H1 (cell line): Measurements from ENCODE around the gene PKNOX1. TPM values are rescaled to one million over a fixed set of nuclear protein-coding genes. Genes with fewer than 3 reads are reported as not detected.

Experiments
- ASH2L ChIP-seq: fragments of 200-600, 300-600 bp; sonication (generic); IDR thresholded peaks from one replicate; pipeline ENCODE4 v1.7.1; 2017; ENCODE audit warnings: low read length
- BCL11A ChIP-seq, 2 experiments: IDR thresholded peaks; one replicate each; pipeline ENCODE4 v1.6.1; 2011; ENCODE audit warnings: low read depth in 2 of 2, low read length in 2 of 2, mild to moderate bottlenecking in 2 of 2
- CBX5 ChIP-seq: fragments of 300-800, 300-1000 bp; sonication (generic); IDR thresholded peaks from 2 replicates; pipeline ENCODE4 v1.7.1; 2016; ENCODE audit warnings: antibody characterized with exemption, low read length, low read depth
- CBX8 ChIP-seq: fragments of 300-800, 300-1000 bp; sonication (generic); IDR thresholded peaks from 2 replicates; pipeline ENCODE4 v1.7.1; 2016; ENCODE audit warnings: low read depth, low read length, borderline replicate concordance
- CEBPB ChIP-seq: IDR thresholded peaks from 2 replicates; pipeline ENCODE4 v1.6.1; 2012; ENCODE audit warnings: low read depth, low read length
- CHD1 ChIP-seq: IDR thresholded peaks from 2 replicates; pipeline ENCODE4 v1.6.1; 2012; ENCODE audit warnings: low read depth, low read length, improper control_type of control experiment
- EGR1 ChIP-seq: IDR thresholded peaks from 2 replicates; pipeline ENCODE4 v1.6.1; 2011; ENCODE audit warnings: low read depth, low read length, borderline replicate concordance
- EZH2 ChIP-seq: fragments of 200-600 bp; sonication (generic); IDR thresholded peaks from 2 replicates; pipeline ENCODE4 v1.7.1; 2012; ENCODE audit warnings: low read depth, mild to moderate bottlenecking, moderate library complexity, low read length, inconsistent platforms; ENCODE audit not compliant: severe bottlenecking
- FOSL1 ChIP-seq: IDR thresholded peaks from 2 replicates; pipeline ENCODE4 v1.6.1; 2011; ENCODE audit warnings: mild to moderate bottlenecking, low read depth, low read length, moderate library complexity; ENCODE audit not compliant: insufficient read depth
- HDAC6 ChIP-seq: IDR thresholded peaks from one replicate; pipeline ENCODE4 v1.7.1; 2012; ENCODE audit warnings: low read depth, mild to moderate bottlenecking, inconsistent platforms, low read length, moderate library complexity
- JUND ChIP-seq: IDR thresholded peaks from 2 replicates; pipeline ENCODE4 v1.6.1; 2011; ENCODE audit warnings: mild to moderate bottlenecking, improper control_type of control experiment, low read length
- KDM5A ChIP-seq: fragments of 200-600 bp; IDR thresholded peaks from 2 replicates; pipeline ENCODE4 v1.7.1; 2012; ENCODE audit warnings: mild to moderate bottlenecking, low read length, inconsistent platforms, mixed read lengths
- MAFK ChIP-seq: IDR thresholded peaks from 2 replicates; pipeline ENCODE4 v1.6.1; 2012; ENCODE audit warnings: low read depth, mild to moderate bottlenecking, improper control_type of control experiment, low read length
- NANOG ChIP-seq: IDR thresholded peaks from 2 replicates; pipeline ENCODE4 v1.6.1; 2011; ENCODE audit warnings: low read length, low read depth, mild to moderate bottlenecking, inconsistent platforms; ENCODE audit not compliant: insufficient read depth, poor library complexity, severe bottlenecking
- PHF8 ChIP-seq: fragments of 200-600 bp; sonication (generic); conservative IDR thresholded peaks from 2 replicates; pipeline ENCODE4 v1.7.1; 2012; ENCODE audit warnings: low read depth, mild to moderate bottlenecking, inconsistent platforms, low read length, moderate library complexity
- POU5F1 ChIP-seq: IDR thresholded peaks from 2 replicates; pipeline ENCODE4 v1.6.1; 2011; ENCODE audit warnings: low read depth, mild to moderate bottlenecking, low read length, moderate library complexity
- RNF2 ChIP-seq: fragments of 200-900, 300-1000 bp; sonication (generic); IDR thresholded peaks from 2 replicates; pipeline ENCODE4 v1.7.1; 2016; ENCODE audit warnings: borderline replicate concordance, low read depth, mild to moderate bottlenecking, antibody characterized with exemption, low read length; ENCODE audit not compliant: poor library complexity, severe bottlenecking; ENCODE audit errors: missing control alignments
- SP4 ChIP-seq: IDR thresholded peaks from 2 replicates; pipeline ENCODE4 v1.6.1; 2012; ENCODE audit warnings: low read length, inconsistent platforms
- polyA plus RNA-seq, 7 experiments: library from polyadenylated mRNA; depleted of rRNA in 3 of 7; stranded (reverse) in 5 of 7; unstranded in 2 of 7; fragments of >200 nt in 5 of 7; fragments of 200-250 nt in 2 of 7; gene quantifications; 1 replicate in 5 of 7; 2 replicates in 1 of 7; 4 replicates in 1 of 7; pipeline versions ENCODE4 v1.2.1 to v1.2.3, GENCODE V29; 2011 to 2013; ENCODE audit warnings: missing spikeins in 2 of 7, mixed read lengths in 2 of 7
- total RNA-seq: library from RNA; stranded (reverse); fragmentation: NEBNext Ultra II Directional; extraction: Animal tissue kit (Norgen Biotek cat#: 25700); gene quantifications from 2 replicates; pipeline ENCODE4 v1.2.1, GENCODE V29; 2021
- TF ChIP-seq, protein P1 (sequence below): IDR thresholded peaks from 2 replicates; pipeline ENCODE4 v1.6.1; 2011; ENCODE audit warnings: low read length, improper control_type of control experiment
- TF ChIP-seq, protein P2 (sequence below): IDR thresholded peaks from 2 replicates; pipeline ENCODE4 v1.6.1; 2012; ENCODE audit warnings: inconsistent platforms
- TF ChIP-seq, protein P3 (sequence below): IDR thresholded peaks from 2 replicates; pipeline ENCODE4 v1.6.1; 2011; ENCODE audit warnings: low read depth, mild to moderate bottlenecking, low read length; ENCODE audit not compliant: insufficient read depth
- TF ChIP-seq, protein P4 (sequence below): IDR thresholded peaks from 2 replicates; pipeline ENCODE4 v1.6.1; 2012; ENCODE audit warnings: inconsistent platforms

The PKNOX1 gene
- total and polyA plus RNA-seq, 2 of the 8 experiments (the other 6 are each of a cell fraction or from before 2014, with no cell fraction given) = 20.4 to 31.9 TPM

DNA sequence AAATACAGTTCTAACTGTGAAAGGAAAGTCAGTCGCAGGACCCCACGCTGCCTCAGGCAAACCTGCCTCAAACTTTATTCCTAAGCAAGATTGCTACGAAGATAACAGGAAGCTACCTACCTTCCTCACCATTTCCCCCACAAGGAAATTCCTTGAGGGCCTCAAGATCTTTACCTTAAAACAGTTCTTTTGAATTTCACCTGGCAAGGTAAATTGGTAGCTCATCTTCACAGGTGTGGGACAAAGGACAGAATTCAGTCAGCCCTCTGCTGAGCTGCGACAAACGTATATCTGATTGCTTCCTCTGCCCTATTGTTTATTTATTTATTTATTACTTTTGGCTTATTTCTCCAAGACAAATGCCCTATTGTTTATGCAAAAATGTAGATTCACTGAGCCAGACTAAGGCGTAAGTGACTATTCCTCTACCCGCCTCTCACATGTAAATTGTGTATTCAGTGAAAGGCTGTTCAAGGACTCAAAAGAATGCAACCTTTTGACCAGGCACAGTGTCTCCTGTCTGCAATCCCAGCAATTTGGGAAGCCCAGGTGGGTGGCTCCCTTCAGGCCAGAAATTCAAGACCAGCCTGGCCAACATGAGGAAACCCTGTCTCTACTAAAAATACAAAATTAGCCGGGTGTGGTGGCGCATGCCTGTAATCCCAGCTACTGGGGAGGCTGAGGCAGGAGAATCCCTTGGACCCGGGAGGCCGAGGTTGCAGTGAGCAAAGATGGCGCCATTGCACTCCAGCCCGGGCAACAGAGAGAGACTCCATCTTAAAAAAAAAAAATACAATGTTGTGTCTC is 17.3 kb upstream of the PKNOX1 start (continued):
- TF ChIP-seq RNF2 = no peak
- TF ChIP-seq EZH2 = no peak
- no peak for TF ChIP-seq FOSL1
- no peak for TF ChIP-seq NANOG
- no peak for TF ChIP-seq SP4
- no peak for TF ChIP-seq BCL11A (IDR thresholded peaks at IDR 0.05; ENCODE audit: low read depth in 2 of 2, low read length in 2 of 2)
- TF ChIP-seq, protein P1, sequence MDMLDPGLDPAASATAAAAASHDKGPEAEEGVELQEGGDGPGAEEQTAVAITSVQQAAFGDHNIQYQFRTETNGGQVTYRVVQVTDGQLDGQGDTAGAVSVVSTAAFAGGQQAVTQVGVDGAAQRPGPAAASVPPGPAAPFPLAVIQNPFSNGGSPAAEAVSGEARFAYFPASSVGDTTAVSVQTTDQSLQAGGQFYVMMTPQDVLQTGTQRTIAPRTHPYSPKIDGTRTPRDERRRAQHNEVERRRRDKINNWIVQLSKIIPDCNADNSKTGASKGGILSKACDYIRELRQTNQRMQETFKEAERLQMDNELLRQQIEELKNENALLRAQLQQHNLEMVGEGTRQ = no peak
- TF ChIP-seq JUND = no peak
- TF ChIP-seq PHF8 = no peak
- TF ChIP-seq, protein P2, sequence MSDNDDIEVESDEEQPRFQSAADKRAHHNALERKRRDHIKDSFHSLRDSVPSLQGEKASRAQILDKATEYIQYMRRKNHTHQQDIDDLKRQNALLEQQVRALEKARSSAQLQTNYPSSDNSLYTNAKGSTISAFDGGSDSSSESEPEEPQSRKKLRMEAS = no peak
- TF ChIP-seq HDAC6 = no peak
- no peak for TF ChIP-seq EGR1
- TF ChIP-seq, protein P3, sequence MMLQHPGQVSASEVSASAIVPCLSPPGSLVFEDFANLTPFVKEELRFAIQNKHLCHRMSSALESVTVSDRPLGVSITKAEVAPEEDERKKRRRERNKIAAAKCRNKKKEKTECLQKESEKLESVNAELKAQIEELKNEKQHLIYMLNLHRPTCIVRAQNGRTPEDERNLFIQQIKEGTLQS = no peak
- TF ChIP-seq, protein P4, sequence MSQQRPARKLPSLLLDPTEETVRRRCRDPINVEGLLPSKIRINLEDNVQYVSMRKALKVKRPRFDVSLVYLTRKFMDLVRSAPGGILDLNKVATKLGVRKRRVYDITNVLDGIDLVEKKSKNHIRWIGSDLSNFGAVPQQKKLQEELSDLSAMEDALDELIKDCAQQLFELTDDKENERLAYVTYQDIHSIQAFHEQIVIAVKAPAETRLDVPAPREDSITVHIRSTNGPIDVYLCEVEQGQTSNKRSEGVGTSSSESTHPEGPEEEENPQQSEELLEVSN = no peak
- peak; percentile 9 for TF ChIP-seq ASH2L
- TF ChIP-seq CHD1 = no peak
- 0 out of 2 replicates have a peak, but pooled peaks have one; percentile 34 for TF ChIP-seq POU5F1
- no peak for TF ChIP-seq CBX5
- TF ChIP-seq CBX8 = no peak
- TF ChIP-seq KDM5A = no peak
- no peak for TF ChIP-seq MAFK
- TF ChIP-seq CEBPB = no peak
